ENCODE measurements around the gene NR1H4.

- TF ChIP-seq CTCF (IDR thresholded peaks at IDR 0.05 in 8 of 11, conservative IDR thresholded peaks at IDR 0.05 in 3 of 11) (no peak), POLR2A (IDR thresholded peaks at IDR 0.05) (no peak), POLR2AphosphoS5 (IDR thresholded peaks at IDR 0.05) (no peak)
Measured at GRCh38 chr12:100435957-100436356, 37.7 kb upstream of the NR1H4 start.

Data from spleen (tissue), 7 donors.